Activated CD8-positive, alpha-beta memory T cell treated with anti-CD3 and anti-CD28 coated beads, Interleukin-2, amount 50 U/mL, for 24 hours (primary cell): ENCODE measurements around the gene INCENP.

ENCODE experiments used
- DNase-seq: peaks from one replicate; pipeline ENCODE4 v3.0.0-alpha.2; 2020; ENCODE audit errors: extremely low read depth

INCENP gene

DNA sequence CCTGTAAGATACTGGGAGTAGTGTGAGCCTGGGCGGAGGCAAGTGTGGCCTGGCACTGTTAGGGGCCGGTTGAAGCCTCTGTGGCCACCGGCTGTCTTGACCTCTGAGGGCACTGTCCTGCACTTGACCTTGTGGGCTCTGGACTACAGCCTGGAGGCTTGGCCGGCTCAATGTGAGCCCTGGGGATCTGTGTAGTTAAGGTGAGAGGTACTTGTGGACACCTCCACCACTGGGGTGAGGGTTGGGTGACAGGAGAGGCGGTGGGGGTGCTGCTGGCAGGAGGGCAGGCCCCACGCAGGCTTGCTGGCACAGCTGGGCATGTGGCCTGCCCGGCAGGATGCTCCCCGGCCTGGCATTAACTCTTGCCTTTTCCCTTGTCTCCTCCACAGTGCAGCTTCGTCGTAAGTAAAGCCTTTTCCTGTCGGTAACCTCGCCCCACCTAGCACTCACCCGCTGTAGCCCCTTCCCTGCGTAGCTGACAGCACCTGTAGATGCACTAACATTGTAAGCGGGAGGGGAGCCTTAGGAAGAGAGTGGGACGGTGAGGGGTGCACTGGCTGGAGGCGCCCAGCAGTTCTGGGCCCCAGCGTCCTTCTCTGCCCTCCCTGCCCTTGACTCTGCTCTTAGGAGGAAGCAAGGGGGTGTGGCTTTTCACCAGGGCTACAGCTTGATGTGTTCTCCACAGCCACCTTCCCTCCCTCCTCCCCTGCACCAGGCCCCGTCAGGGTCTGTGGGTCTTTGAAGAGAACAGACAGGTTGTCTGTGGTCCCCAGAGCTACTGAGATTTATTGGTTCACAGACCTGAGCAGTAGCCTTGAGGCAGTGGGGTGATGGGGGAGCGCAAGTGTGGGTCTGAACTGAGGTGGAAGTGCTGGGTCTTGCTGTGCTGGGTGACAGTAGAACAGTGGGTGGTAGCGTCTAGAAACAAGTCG lies 17.6 kb downstream of the INCENP start:
- DNase-seq = no peak

GRCh38 chr11:62142043-62142375 lies 18.2 kb downstream of the INCENP start:
- DNase-seq = no peak

- no peak for DNase-seq
These were observed 19.1 kb downstream of the INCENP start for GRCh38 chr11:62142921-62143320.

DNA sequence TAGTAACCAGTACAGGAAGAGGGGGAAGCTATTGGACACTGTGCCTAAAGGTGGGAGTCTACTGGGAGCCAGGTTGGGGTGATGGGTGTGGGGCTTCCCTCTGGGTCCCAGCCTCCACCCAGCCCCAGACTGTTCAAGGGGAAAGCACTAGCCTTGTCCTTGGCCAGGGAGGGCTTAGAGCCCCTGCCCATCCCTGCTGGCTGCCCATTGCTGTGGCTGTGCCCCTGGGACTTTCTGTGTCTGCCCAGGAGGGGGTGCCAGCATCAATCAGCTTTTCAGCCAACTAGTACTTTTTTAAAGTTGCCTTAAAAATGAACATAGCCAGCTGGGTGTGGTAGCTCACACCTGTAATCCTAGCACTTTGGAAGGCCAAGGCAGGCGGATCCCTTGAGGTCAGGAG lies 19.9 kb downstream of the INCENP start:
- DNase-seq = no peak

DNA sequence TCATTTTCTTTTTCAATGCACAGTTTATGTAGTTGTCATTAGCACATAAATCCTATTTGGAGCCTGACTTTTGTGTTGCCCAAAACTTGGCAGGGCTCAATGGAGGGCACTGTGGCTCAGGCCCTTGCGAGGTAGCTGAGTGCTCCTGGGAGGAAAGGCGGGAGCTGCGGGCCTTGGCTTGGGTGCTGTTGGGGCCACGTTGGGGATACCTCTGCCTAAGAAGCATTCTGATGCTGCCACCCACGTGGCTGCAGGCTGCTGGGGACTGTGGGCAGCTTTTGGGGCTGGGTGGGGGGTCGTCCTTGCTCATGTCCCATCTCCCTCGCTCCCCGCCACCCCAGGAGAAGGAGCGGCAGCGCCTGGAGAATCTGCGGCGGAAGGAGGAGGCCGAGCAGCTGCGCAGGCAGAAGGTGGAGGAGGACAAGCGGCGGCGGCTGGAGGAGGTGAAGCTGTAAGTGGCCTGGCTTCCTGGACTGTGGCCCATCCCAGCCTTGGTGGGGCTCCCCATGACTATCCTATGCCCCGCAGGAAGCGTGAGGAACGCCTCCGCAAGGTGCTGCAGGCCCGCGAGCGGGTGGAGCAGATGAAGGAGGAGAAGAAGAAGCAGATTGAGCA lies 20.9 kb downstream of the INCENP start:
- no peak for DNase-seq

DNA sequence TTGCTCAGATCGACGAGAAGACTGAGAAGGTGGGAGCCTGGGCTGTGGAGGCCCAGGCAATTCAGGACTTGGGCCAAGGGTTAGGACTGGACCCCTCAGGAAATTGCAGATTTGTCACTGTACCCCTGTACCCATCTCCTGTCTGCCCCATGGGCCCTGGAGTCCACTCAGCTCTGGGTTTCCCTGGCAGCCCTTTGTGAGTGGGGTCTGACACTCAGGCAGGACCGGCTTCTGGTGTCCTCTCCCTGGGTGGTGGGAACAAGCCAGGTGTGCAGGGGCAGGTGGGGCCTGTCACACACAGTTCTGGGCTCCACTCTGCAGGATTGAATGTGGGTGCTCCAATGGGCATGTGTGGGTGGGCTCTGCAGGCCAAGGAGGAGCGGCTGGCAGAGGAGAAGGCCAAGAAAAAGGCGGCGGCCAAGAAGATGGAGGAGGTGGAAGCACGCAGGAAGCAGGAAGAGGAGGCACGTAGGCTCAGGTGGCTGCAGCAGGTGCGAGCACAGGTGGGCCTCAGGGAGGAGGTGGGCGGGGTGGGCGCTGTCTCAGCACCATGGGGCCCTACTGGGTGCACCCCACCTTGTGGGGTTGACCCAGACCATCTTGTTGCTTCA lies 21.6 kb downstream of the INCENP start:
- no peak for DNase-seq

DNA sequence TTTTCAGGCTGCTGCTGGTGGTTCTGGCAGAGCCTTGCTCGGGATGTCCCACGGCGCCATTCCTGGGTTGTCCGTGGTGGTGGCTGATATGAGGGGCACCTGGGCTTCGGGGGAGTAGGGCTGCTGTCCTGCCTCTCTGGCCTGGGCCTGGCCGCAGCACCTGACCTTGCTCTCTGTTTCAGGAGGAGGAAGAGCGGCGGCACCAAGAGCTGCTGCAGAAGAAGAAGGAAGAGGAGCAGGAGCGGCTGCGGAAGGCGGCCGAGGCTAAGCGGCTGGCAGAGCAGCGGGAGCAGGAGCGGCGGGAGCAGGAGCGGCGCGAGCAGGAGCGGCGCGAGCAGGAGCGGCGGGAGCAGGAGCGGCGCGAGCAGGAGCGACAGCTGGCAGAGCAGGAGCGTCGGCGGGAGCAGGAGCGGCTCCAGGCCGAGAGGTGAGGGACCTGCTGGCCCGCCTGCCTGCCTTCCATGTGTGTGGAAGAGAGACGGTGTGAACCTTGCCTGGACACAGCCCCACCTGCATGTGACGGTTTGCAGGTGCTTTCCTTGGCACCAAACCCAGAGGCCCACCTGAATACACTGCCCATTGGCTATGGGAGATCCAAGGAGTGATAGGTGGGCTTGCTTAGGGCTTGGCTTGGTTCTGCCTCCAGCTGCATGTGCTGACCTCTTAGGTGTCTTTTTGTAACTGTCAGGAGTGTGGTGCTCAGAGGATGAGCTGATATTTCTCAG lies 22.8 kb downstream of the INCENP start:
- DNase-seq = no peak

GRCh38 chr11:62147545-62147944 lies 23.7 kb downstream of the INCENP start:
- DNase-seq = no peak

DNA sequence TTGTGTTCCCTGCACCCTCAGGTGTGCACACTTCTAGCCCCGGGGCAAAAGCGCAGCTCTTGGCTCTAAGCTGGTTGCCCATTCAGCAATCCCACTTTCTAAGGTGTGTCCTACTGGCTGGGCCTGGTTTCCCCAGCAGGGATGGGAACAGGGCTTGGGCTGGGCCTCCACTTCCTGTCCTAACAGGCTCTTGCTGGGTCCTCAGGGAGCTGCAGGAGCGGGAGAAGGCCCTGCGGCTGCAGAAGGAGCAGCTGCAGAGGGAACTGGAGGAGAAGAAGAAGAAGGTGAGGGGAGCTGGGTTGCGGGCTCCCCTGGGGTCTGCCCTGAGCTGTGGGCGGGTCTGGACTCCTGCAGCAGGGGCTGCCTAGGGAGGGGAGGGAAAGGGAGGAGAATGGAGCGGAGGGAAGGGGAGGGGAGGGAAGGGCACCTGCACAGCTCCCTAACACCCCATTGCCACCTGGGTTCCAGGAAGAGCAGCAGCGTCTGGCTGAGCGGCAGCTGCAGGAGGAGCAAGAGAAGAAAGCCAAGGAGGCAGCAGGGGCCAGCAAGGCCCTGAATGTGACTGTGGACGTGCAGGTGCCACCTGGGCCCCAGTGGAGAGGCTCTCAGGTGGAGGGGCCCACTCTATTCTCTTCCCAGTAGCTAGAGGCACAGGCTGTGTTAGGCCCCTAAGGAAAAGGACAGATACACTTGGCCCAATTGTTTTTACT lies 24.6 kb downstream of the INCENP start:
- no peak for DNase-seq

GRCh38 chr11:62149986-62150886 lies 26.4 kb downstream of the INCENP start:
- no peak for DNase-seq

- no peak for DNase-seq
These were observed 27.3 kb downstream of the INCENP start for GRCh38 chr11:62150887-62151736.

DNA sequence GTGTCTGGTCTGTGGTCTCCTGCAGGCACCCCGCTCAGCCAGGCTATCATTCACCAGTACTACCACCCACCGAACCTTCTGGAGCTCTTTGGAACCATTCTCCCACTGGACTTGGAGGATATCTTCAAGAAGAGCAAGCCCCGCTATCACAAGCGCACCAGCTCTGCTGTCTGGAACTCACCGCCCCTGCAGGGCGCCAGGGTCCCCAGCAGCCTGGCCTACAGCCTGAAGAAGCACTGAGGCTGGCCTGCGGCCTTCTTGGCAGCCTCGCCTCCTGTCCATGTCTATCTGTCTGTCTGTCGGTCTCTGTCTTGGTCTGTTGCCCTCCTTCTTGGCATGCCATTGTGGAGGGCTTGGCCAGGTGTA lies 27.9 kb downstream of the INCENP start:
- no peak for DNase-seq

DNA sequence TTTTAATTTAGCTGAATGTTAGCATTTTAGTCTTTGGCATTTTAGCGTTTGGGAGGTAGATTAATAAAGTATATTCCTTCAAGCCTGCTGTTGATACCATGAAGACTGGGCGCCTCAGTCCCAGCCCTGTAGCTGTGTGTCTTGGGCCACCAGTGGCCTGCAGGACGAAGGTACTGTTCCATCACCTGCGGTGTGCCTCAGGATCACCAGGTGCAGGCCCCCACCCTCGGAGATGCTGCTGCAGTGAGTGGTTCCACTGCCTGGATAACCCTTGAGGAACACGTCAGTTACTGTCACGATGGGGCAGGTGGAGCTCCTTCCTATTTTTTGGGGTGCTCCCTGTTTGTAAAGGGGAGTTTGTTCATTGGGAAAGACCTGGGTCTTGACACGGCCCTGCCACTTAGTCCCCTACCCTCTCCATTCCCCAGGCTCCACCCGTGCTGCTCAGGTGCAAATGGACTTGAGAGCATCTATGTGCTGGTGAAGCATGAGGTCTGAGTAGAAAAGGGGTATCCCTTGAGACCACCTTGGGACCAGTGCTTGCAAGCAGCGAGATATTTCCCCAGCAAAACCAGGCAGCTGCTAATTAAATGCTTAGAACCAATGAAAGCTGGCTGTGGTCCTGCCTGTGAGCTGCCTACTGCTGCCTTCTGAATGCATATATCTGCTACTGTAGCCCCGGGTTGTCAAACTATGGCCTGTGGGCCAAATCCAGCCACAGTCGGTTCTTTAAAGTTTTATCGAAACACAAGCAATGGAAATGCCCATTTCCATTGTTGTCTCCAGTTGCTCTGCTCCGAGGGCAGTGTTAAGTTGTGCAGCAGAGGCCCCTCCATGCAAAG lies 28.7 kb downstream of the INCENP start:
- DNase-seq = no peak

DNA sequence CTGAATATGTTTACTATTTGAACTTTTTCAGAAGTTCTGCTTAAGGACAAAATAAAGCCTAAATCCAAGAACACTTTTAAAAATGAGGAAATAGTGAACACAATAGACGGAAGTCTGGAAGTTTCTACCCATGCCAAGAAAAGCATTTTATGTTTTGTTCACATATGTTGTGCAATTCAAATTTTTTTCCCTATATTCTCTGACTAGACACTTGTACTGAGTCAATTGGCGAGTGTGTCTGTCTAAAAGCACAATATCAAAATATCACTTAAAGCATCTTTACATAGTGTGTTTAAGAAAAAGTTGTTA lies 29.2 kb downstream of the INCENP start:
- DNase-seq = no peak

DNA sequence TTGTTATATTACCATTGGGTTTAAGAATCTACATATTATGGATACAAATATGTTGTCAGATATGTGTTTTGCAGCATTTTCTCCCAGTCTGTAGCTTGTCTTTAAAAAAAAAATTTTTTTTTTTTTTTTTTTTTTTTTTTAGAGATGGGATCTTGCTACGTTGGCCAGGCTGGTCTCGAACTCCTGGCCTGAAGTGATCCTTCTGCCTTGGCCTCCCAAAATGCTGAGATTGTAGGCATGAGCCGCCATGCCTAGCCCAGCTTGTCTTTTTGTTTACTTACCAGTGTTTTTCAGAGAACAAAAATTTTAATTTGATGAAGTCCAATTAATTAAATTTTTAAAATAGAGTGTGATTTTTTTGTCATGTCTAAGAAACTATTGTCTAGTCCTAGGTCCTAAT lies 29.8 kb downstream of the INCENP start:
- DNase-seq = no peak

DNA sequence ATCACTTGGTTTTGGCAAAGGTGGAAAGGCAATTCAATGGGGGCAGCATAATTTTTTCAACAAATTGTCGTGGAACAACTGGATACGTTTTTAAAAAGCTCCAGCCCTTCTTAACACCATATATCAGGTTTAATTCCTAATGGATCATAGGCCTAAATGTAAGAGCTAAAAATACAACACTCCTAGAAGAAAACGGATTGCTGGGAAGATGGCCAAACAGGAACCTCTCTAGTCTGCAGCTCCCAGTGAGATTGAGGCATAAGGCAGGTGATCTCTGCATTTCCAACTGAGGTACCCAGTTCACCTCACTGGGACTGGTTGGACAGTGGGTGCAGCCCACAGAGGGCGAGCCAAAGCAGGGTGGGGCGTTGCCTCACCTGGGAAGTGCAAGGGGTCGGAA lies 33.8 kb downstream of the INCENP start:
- no peak for DNase-seq

- no peak for DNase-seq
These were observed 42.6 kb downstream of the INCENP start for GRCh38 chr11:62166371-62166770.

- DNase-seq = no peak
These were observed 45.6 kb downstream of the INCENP start for GRCh38 chr11:62169448-62169847.

DNA sequence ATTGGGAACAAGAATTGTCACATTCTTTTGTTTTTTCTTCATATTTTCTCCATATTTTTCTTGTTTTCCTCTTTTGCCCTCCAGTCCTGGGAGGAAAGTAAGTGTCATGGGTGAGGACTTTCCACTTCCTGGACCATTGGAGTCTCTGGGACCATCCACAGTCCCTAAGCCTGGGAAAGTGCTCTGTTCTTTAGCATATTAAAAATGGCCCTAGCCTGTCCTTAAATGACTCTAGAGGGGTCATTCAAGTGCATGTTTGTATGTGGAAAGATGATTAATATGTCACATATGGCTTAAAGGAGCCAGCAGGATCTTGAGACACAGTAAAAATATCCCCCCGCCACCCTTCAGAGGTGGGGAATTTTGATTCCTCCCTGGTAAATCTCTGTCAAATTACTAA lies 46.1 kb downstream of the INCENP start:
- no peak for DNase-seq
